Endothelial cell of umbilical vein (primary cell): ENCODE measurements around the gene LRRC8E. TPM values are rescaled to one million over a fixed set of nuclear protein-coding genes. Genes with fewer than 3 reads are reported as not detected.

ENCODE experiments used
- BruUV-seq: library from RNA; stranded (reverse); fragments of 400-500 nt; replicated peaks from 2 replicates; lab custom pipeline; 2021; lab: Mats Ljungman, UMichigan
- CTCF ChIA-PET: fragments of 300-600, 350-600 bp; sonication (Branson Sonifier 250); formaldehyde crosslinking; loops from one replicate; lab custom pipeline; 2021; ENCODE audit warnings: antibody characterized with exemption, inconsistent platforms; lab: Charles Lee
- POLR2A ChIA-PET: fragments of 300-600, 350-600 bp; sonication (Branson Sonifier 250); formaldehyde crosslinking; loops from one replicate; lab custom pipeline; 2021; ENCODE audit warnings: antibody characterized with exemption, inconsistent platforms; lab: Charles Lee
- DNase-seq: peaks from one replicate; pipeline ENCODE4 v3.0.0-alpha.2; 2011; ENCODE audit warnings: low read depth, low spot score
- FAIRE-seq: peaks from 2 replicates; lab custom pipeline; 2011; peaks lifted over from hg19 to GRCh38; lab: Jason Lieb, UNC
- H2AFZ ChIP-seq: 2 replicates; pipeline ENCODE4 v1.6.0; 2012; ENCODE audit warnings: low read depth, low read length, control low read depth, inconsistent platforms
- H3K27ac ChIP-seq: 2 replicates; pipeline ENCODE4 v1.5.1; 2011; ENCODE audit warnings: low read depth, mild to moderate bottlenecking, control low read depth, low read length, moderate library complexity; ENCODE audit not compliant: insufficient read depth
- H3K27me3 ChIP-seq, 2 experiments: 2 replicates each; pipeline versions ENCODE4 v1.6.0 to v1.6.1; 2011; ENCODE audit warnings: low read length in 2 of 2, mixed read lengths in 1 of 2; ENCODE audit not compliant: control insufficient read depth in 2 of 2, insufficient read depth in 2 of 2
- H3K36me3 ChIP-seq, 2 experiments: 2 replicates in 1 of 2; 3 replicates in 1 of 2; pipeline ENCODE4 v1.5.1; 2011; ENCODE audit warnings: low read length in 2 of 2, mild to moderate bottlenecking in 1 of 2, moderate library complexity in 1 of 2; ENCODE audit not compliant: control insufficient read depth in 2 of 2, insufficient read depth in 2 of 2; ENCODE audit errors: extremely low read depth in 1 of 2
- H3K4me1 ChIP-seq: 3 replicates; pipeline ENCODE4 v1.5.1; 2011; ENCODE audit warnings: mild to moderate bottlenecking, low read length; ENCODE audit not compliant: control insufficient read depth, insufficient read depth; ENCODE audit errors: extremely low read depth
- H3K4me2 ChIP-seq: 2 replicates; pipeline ENCODE4 v1.6.1; 2011; ENCODE audit warnings: low read length, control low read depth, mixed read lengths; ENCODE audit not compliant: insufficient read depth
- H3K4me3 ChIP-seq, 3 experiments: fragments of 200-600 bp in 1 of 3; sonication (generic), shearing (Covaris generic) in 1 of 3; replicated peaks in 1 of 3; 2 replicates each; pipeline ENCODE4 v1.5.1; 2011 to 2016; ENCODE audit warnings: control low read depth in 3 of 3, low read length in 3 of 3, mild to moderate bottlenecking in 2 of 3, inconsistent platforms in 1 of 3, low read depth in 1 of 3, moderate library complexity in 1 of 3; ENCODE audit not compliant: insufficient read depth in 1 of 3
- H3K79me2 ChIP-seq: 2 replicates; pipeline ENCODE4 v1.6.0; 2012; ENCODE audit warnings: low read length, inconsistent platforms; ENCODE audit not compliant: control insufficient read depth, insufficient read depth
- H3K9ac ChIP-seq: replicated peaks from 2 replicates; pipeline ENCODE3; 2011; ENCODE audit warnings: low read length, control low read depth; ENCODE audit not compliant: insufficient read depth; ENCODE audit errors: extremely low read depth
- H3K9me1 ChIP-seq: replicated peaks from 3 replicates; pipeline ENCODE4 v1.6.0; 2011; ENCODE audit warnings: mild to moderate bottlenecking, low read length; ENCODE audit not compliant: control insufficient read depth, insufficient read depth; ENCODE audit errors: extremely low read depth
- H3K9me3 ChIP-seq: replicated peaks from 2 replicates; pipeline ENCODE4 v1.5.1; 2012; ENCODE audit warnings: low read length, inconsistent platforms; ENCODE audit not compliant: control insufficient read depth, insufficient read depth
- H4K20me1 ChIP-seq: replicated peaks from 2 replicates; pipeline ENCODE3; 2011; ENCODE audit warnings: mild to moderate bottlenecking, low read length; ENCODE audit not compliant: control insufficient read depth, insufficient read depth; ENCODE audit errors: extremely low read depth
- EZH2 ChIP-seq: IDR thresholded peaks from 2 replicates; pipeline ENCODE4 v1.6.1; 2012; ENCODE audit warnings: borderline replicate concordance, low read depth, mild to moderate bottlenecking, moderate library complexity, low read length, inconsistent platforms; ENCODE audit not compliant: severe bottlenecking
- FOS ChIP-seq: IDR thresholded peaks from 2 replicates; pipeline ENCODE4 v1.6.1; 2011; ENCODE audit warnings: mild to moderate bottlenecking, low read length, moderate library complexity, borderline replicate concordance; ENCODE audit not compliant: insufficient read depth
- JUN ChIP-seq: IDR thresholded peaks from 2 replicates; pipeline ENCODE4 v1.6.1; 2011; ENCODE audit warnings: borderline replicate concordance, low read depth; ENCODE audit not compliant: insufficient read length, insufficient read depth
- MAX ChIP-seq: IDR thresholded peaks from 2 replicates; pipeline ENCODE4 v1.6.1; 2011; ENCODE audit not compliant: insufficient read depth, insufficient read length
- MYC ChIP-seq: IDR thresholded peaks from one replicate; pipeline ENCODE4 v1.6.1; 2011; ENCODE audit warnings: mild to moderate bottlenecking, low read depth, low read length
- POLR2A ChIP-seq: IDR thresholded peaks from 2 replicates; pipeline ENCODE4 v1.6.1; 2012; ENCODE audit warnings: low read depth, mild to moderate bottlenecking, control low read depth, low read length
- POLR2AphosphoS5 ChIP-seq: IDR thresholded peaks from 2 replicates; pipeline ENCODE4 v1.6.1; 2012; ENCODE audit warnings: low read depth, mild to moderate bottlenecking, control low read depth, low read length, moderate library complexity; ENCODE audit not compliant: insufficient read depth
- dilution Hi-C: fragments of 300-500 bp; cut with MboI; formaldehyde crosslinking; loops from one replicate; pipeline ENCODE4 v1.15.0; 2019; ENCODE audit warnings: low sequenced_read_pairs; ENCODE audit not compliant: extremely low pct_ligation_motif_present
- intact Hi-C: fragments of 100-400 bp; cut with micrococcal nuclease; formaldehyde crosslinking; loops from one replicate; pipeline ENCODE4 v1.10.0; 2022
- polyA plus RNA-seq, 4 experiments: library from polyadenylated mRNA; depleted of rRNA in 3 of 4; stranded (reverse) in 3 of 4; unstranded in 1 of 4; fragments of >200 nt; gene quantifications; 2 replicates each; pipeline versions ENCODE4 v1.2.1 to v1.2.3, GENCODE V29; 2011 to 2012; ENCODE audit warnings: missing spikeins in 1 of 4
- total RNA-seq: library from RNA; stranded (reverse); gene quantifications from 2 replicates; pipeline ENCODE4 v1.2.3, GENCODE V29; 2021

Gene LRRC8E
- total and polyA plus RNA-seq, 2 donors (not counting 3 experiments of a cell fraction or from before 2014, with no cell fraction given) = 1.1 to 1.6 TPM

- no peaks in the 10 kb centered on the region for H3K36me3 ChIP-seq
- CTCF ChIA-PET = no interaction called here
- H3K9ac ChIP-seq = no peak overlapping the region
- H3K27ac ChIP-seq = no peak overlapping the region
- H3K4me2 ChIP-seq = no peak overlapping the region
- H3K79me2 ChIP-seq = no peaks in the 10 kb centered on the region
- H4K20me1 ChIP-seq = no peaks in the 10 kb centered on the region
- no peaks in the 10 kb centered on the region for H3K4me1 ChIP-seq
- no peaks in the 10 kb centered on the region for H3K27me3 ChIP-seq
- no TSS peak for BruUV-seq
- no peaks in the 10 kb centered on the region for H3K9me3 ChIP-seq
- H3K9me1 ChIP-seq = no peaks in the 10 kb centered on the region
- FAIRE-seq = no peak
- H3K4me3 ChIP-seq = no peak overlapping the region
- dilution Hi-C loops (no loop called here), intact Hi-C loops (no loop called here)
- POLR2A ChIA-PET = no interaction called here
- no peak for DNase-seq
- H2AFZ ChIP-seq = no peak overlapping the region
- TF ChIP-seq MYC (no peak), MAX (no peak), JUN (no peak), POLR2A (no peak), EZH2 (no peak), FOS (no peak)
These were observed 48.8 kb upstream of the LRRC8E start for GRCh38 chr19:7839476-7839875.

GRCh38 chr19:7840629-7841028 is 47.7 kb upstream of the LRRC8E start:
- H3K4me1 ChIP-seq = no peaks in the 10 kb centered on the region
- H3K9me3 ChIP-seq = no peaks in the 10 kb centered on the region
- ChIA-PET POLR2A (no interaction called here), CTCF (no interaction called here)
- no peaks in the 10 kb centered on the region for H3K36me3 ChIP-seq
- no peak overlapping the region for H2AFZ ChIP-seq
- H3K79me2 ChIP-seq = no peaks in the 10 kb centered on the region
- BruUV-seq = no TSS peak
- H3K4me3 ChIP-seq = no peak overlapping the region
- no peak overlapping the region for H3K9ac ChIP-seq
- no peak overlapping the region for H3K4me2 ChIP-seq
- no peak overlapping the region for H3K27ac ChIP-seq
- TF ChIP-seq POLR2AphosphoS5 = no peak
- TF ChIP-seq MYC = no peak
- H4K20me1 ChIP-seq = no peaks in the 10 kb centered on the region
- DNase-seq (no peak), FAIRE-seq (no peak)
- H3K27me3 ChIP-seq = no peaks in the 10 kb centered on the region
- dilution Hi-C loops (no loop called here), intact Hi-C loops (no loop called here)
- no peaks in the 10 kb centered on the region for H3K9me1 ChIP-seq
